Measurements from ENCODE around the gene ULK1.
A peak's percentile ranks its signal among the peaks of the same experiment; 100 is the strongest.

Gene ULK1

DNA sequence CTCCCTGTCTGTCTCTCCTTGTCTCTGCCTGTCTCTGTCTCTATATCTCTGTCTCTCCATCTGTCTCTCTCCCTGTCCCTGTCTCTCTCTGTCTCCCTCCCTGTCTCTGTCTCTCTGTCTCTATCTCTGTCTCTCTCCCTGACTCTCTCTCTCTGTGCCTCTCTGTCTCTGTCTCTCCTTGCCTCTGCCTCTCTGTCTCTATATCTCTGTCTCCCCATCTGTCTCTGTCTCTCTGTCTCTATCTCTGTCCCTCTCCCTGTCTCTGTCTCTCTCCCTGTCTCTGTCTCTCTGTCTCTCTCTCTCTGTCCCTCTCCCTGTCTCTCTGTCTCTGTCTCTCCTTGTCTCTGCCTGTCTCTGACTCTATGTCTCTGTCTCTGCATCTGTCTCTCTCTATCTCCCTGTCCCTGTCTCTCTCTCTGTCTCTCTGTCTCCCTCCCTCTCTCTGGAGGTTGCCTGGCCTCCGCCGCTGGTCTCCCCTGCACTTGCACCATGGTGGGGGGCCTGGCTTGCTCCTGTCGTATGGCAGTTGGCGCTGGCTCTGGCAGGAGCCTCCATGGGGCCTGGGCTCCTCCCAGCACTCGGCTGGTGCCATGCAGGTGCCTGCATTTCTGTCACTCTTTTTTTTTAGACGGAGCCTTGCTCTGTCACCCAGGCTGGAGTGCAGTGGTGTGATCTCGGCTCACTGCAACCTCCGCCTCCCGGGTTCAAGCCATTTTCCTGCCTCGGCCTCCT lies 37.9 kb upstream of the ULK1 start:
- Mint-ChIP-seq H3K4me1 (peaks cover 35% of the 10 kb centered on the region), H3K9me3 (no peaks in the 10 kb centered on the region), H3K36me3 (no peaks in the 10 kb centered on the region), H3K27ac (peak overlapping the region; percentile 54), H3K4me3 (no peak overlapping the region)
- DNase-seq (ENCODE audit: low spot score in 2 of 2) (no peak), ATAC-seq (no peak)

GRCh38 chr12:131857908-131858850 lies 36.2 kb upstream of the ULK1 start:
- DNase-seq (ENCODE audit: low spot score in 2 of 2) = no peak
- Mint-ChIP-seq H3K9me3 (no peaks in the 10 kb centered on the region), H3K4me1 (peaks cover 35% of the 10 kb centered on the region), H3K4me3 (no peak overlapping the region), H3K36me3 (no peaks in the 10 kb centered on the region), H3K27ac (peak overlapping the region; percentile 54)
- ATAC-seq = no peak

- Mint-ChIP-seq H3K36me3 (no peaks in the 10 kb centered on the region), H3K4me3 (peak overlapping the region; percentile 54), H3K4me1 (peaks cover 35% of the 10 kb centered on the region), H3K27ac (peak overlapping the region; percentile 89), H3K9me3 (no peaks in the 10 kb centered on the region)
- DNase-seq (ENCODE audit: low spot score in 2 of 2) (no peak), ATAC-seq (peak; percentile 66)
These were observed 33.8 kb upstream of the ULK1 start for GRCh38 chr12:131860472-131861260.

- Mint-ChIP-seq H3K4me1 (peaks cover 30% of the 10 kb centered on the region), H3K9me3 (no peaks in the 10 kb centered on the region), H3K27ac (peak overlapping the region; percentile 89), H3K36me3 (no peaks in the 10 kb centered on the region), H3K4me3 (peak overlapping the region; percentile 54)
- ATAC-seq (no peak), DNase-seq (ENCODE audit: low spot score in 2 of 2) (no peak)
These were observed 33.0 kb upstream of the ULK1 start for GRCh38 chr12:131861261-131862083.

DNA sequence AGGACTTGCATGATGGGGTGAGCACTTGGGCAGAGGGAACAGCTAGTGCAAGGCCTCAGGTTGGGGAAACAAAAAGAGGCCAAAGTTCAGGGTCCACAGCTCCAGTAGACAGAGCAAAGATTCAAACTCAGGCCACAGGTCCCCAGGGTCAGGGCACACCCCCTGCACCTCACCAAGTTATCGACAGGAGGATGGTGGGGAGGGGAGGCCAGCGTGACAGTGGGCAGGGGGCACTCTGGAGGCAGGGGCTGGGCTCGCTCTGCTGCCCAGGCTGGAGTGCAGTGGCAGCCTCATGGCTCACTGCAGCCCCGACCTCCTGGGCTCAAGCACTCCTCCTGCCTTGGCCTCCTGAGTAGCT lies 32.4 kb upstream of the ULK1 start:
- no peak overlapping the region for H3K27ac Mint-ChIP-seq
- peaks cover 27% of the 10 kb centered on the region for H3K4me1 Mint-ChIP-seq
- no peak overlapping the region for H3K4me3 Mint-ChIP-seq
- ATAC-seq = no peak
- no peak for DNase-seq (ENCODE audit: low spot score in 2 of 2)
- H3K9me3 Mint-ChIP-seq = no peaks in the 10 kb centered on the region
- no peaks in the 10 kb centered on the region for H3K36me3 Mint-ChIP-seq

GRCh38 chr12:131862600-131862993 lies 31.8 kb upstream of the ULK1 start:
- Mint-ChIP-seq H3K36me3 (no peaks in the 10 kb centered on the region), H3K4me1 (peaks cover 27% of the 10 kb centered on the region), H3K27ac (no peak overlapping the region), H3K9me3 (no peaks in the 10 kb centered on the region), H3K4me3 (no peak overlapping the region)
- no peak for ATAC-seq
- DNase-seq (ENCODE audit: low spot score in 2 of 2) = no peak

DNA sequence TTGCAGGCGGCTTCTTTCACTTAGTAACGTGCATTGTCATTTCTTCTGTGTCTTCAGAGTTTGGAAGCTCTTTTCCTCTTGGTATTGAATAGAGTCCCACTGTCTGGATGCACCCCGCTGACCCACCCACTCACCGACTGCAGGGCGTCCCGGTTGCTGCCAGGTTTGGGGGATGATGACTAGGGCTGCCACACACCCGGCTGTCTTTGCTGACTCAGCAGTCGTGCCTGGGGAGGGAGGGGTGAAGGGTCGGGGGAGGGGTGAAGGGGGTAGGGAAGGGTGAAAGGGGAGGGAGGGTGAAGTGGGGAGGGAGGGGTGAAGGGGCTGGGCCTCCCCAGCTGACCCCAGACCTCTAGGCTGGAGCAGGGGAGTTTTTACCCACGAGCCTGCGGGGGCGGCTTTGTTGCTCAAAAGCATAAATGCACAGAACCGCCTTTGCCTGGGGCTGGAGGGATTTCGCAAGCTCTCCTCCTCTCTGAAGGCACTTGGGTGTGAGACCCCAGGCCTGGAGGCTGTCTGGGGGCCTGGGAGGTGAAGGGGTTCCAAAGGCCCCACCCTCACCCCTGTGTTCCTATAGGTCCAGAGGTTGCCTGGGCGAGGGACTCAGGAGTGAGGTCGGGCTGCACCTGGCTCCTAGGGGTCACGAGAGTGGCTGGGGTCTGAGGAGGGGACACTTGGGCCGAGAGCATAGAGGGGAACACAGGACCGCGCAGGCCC lies 31.3 kb upstream of the ULK1 start:
- DNase-seq (ENCODE audit: low spot score in 2 of 2) (no peak), ATAC-seq (no peak)
- H3K9me3 Mint-ChIP-seq = no peaks in the 10 kb centered on the region
- H3K36me3 Mint-ChIP-seq = no peaks in the 10 kb centered on the region
- no peak overlapping the region for H3K4me3 Mint-ChIP-seq
- peaks cover 22% of the 10 kb centered on the region for H3K4me1 Mint-ChIP-seq
- no peak overlapping the region for H3K27ac Mint-ChIP-seq

DNA sequence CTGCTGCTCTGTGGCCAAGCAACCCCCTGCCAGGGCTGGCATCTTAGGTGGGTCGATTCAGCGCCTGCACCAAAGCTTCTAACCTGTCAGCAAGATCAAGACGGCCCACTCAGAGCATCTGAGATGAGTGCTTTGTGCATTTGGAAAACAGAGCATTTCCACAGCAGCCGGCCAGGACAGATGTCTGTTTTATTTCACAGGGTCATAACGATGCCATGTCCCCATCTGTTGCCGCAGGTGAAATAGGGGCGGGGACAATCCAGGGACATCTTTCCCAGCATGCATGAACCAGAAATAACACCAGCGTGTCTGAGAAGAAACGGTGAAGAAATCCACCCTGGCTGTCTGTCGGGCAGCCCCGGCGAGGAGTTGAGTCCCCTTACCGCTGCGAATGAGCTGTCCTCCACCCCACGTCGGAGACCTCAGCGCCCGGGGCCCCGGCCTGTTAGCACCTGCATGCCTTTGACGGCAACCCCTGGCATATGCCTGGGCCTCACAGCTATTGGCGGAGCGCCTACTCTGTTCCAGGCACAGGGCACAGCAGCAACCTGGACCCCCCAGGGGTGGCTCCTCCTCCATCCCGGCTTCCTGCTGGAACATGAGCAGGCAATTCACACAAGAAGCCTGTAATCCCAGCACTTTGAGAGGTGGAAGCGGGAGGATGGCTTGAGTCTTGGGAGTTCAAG lies 30.6 kb upstream of the ULK1 start:
- ATAC-seq (no peak), DNase-seq (ENCODE audit: low spot score in 2 of 2) (no peak)
- peaks cover 16% of the 10 kb centered on the region for H3K4me1 Mint-ChIP-seq
- no peak overlapping the region for H3K4me3 Mint-ChIP-seq
- no peaks in the 10 kb centered on the region for H3K9me3 Mint-ChIP-seq
- no peaks in the 10 kb centered on the region for H3K36me3 Mint-ChIP-seq
- no peak overlapping the region for H3K27ac Mint-ChIP-seq

- no peak for DNase-seq (ENCODE audit: low spot score in 2 of 2)
- peaks cover 16% of the 10 kb centered on the region for H3K4me1 Mint-ChIP-seq
- H3K27ac Mint-ChIP-seq = no peak overlapping the region
- H3K4me3 Mint-ChIP-seq = no peak overlapping the region
- H3K36me3 Mint-ChIP-seq = no peaks in the 10 kb centered on the region
- ATAC-seq = no peak
- no peaks in the 10 kb centered on the region for H3K9me3 Mint-ChIP-seq
These were observed 30.0 kb upstream of the ULK1 start for GRCh38 chr12:131864469-131864868.

DNA sequence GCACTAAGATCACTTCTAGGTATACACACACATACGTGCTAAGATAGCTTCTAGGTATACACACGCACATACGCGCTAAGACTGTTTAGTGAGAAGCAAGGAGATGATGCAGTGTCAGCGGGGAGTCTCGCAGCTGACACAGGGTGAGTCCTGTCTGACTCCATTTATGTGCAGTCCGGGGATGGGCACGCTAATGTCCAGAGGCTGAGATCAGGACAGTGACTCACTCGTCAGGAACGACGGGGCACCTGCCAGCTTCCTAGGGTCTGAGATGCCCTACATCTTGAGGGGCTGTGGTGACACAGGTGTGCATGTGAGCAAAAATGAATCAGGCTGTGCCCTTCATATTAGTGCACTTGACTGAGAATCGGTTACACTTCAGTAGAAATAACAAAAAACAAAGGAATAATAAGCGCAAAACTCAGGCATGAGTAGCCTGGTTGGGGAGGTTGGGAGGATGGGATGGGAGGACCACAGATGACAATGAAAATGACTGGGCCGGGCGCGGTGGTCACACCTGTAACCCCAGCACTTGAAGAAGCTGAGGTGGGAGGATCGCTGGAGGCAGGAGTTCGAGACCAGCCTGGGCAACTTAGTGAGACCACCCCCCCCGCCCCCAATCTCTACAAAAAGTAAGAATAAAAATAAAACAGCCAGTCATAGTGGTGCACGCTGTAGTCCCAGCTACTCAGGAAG lies 29.1 kb upstream of the ULK1 start:
- Mint-ChIP-seq H3K4me3 (no peak overlapping the region), H3K9me3 (no peaks in the 10 kb centered on the region), H3K4me1 (peaks cover 16% of the 10 kb centered on the region), H3K27ac (no peak overlapping the region), H3K36me3 (no peaks in the 10 kb centered on the region)
- no peak for DNase-seq (ENCODE audit: low spot score in 2 of 2)
- ATAC-seq = no peak

- H3K9me3 Mint-ChIP-seq = no peaks in the 10 kb centered on the region
- no peak for DNase-seq (ENCODE audit: low spot score in 2 of 2)
- no peaks in the 10 kb centered on the region for H3K36me3 Mint-ChIP-seq
- peaks cover 5% of the 10 kb centered on the region for H3K4me1 Mint-ChIP-seq
- H3K4me3 Mint-ChIP-seq = no peak overlapping the region
- no peak for ATAC-seq
- H3K27ac Mint-ChIP-seq = peak overlapping the region; percentile 33
These were observed 27.0 kb upstream of the ULK1 start for GRCh38 chr12:131867471-131867870.

DNA sequence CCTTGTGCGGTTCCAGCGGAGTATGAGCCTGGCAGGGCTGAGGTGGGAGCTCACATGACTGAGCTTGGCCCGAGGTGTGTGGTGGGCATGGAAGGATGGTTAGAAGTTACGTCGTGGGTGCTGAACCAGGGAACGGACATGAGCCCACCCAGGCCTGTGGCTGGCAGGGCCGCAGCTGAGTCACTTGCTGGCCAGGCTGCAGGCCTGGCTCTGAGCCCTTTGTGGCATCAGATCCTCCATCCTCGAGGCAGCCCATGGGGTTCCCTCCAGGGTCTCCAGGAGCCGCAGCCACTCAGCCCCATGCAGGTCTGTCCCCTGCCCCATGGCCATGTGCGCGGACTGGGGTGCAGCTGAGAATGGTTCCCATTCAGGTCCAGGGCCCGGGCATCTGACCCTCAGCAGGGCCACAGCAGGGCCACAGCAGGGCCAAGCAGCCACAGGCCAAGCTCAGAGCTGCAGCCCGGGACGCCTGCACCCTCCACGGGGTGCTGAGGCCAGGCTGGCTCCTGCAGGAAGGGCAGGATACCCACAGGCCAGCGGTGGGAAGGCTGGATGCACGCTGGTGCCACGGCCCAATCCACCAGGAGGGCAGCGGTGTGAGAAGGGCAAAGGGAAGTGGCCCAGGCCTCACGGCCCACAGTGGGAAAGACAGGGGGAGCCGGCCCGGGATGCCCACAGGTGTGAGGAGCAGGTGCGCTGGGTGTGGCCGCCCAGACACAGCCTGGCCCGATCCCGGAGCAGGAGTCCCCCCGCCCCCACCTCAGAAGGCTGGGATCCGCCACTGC lies 26.3 kb upstream of the ULK1 start:
- Mint-ChIP-seq H3K9me3 (no peaks in the 10 kb centered on the region), H3K4me1 (peaks cover 5% of the 10 kb centered on the region), H3K4me3 (no peak overlapping the region), H3K27ac (peak overlapping the region; percentile 33), H3K36me3 (no peaks in the 10 kb centered on the region)
- no peak for DNase-seq (ENCODE audit: low spot score in 2 of 2)
- peak; percentile 33 for ATAC-seq
